CD14-positive monocyte (primary cell): ENCODE results near the gene EDN3. TPM values are rescaled to one million over a fixed set of nuclear protein-coding genes. Genes with fewer than 3 reads are reported as not detected.

Experiments
- DNase-seq, 3 donors: peaks; one replicate each; pipeline ENCODE4 v3.0.0-alpha.2; 2011 to 2022
- H2AFZ ChIP-seq: 2 replicates; pipeline ENCODE4 v1.6.0; 2012; ENCODE audit warnings: mild to moderate bottlenecking, low read depth, low read length, inconsistent platforms; ENCODE audit not compliant: insufficient read depth, poor library complexity, severe bottlenecking
- H3K27ac ChIP-seq, 2 donors: 1 replicate in 1 of 2; 2 replicates in 1 of 2; pipeline ENCODE4 v1.5.1; 2012 to 2013; ENCODE audit warnings: low read length in 2 of 2, control low read depth in 1 of 2, inconsistent platforms in 1 of 2, low read depth in 1 of 2, mild to moderate bottlenecking in 1 of 2
- H3K27me3 ChIP-seq, 2 donors: one replicate each; pipeline versions ENCODE4 v1.6.0 to v1.6.1; 2011 to 2013; ENCODE audit warnings: low read length in 2 of 2; ENCODE audit not compliant: control insufficient read depth in 2 of 2, insufficient read depth in 2 of 2
- H3K36me3 ChIP-seq, 2 donors: replicated peaks in 1 of 2; 1 replicate in 1 of 2; 2 replicates in 1 of 2; pipeline versions ENCODE4 v1.5.1 to v1.6.1; 2012 to 2013; ENCODE audit warnings: low read length in 2 of 2, control low read depth in 1 of 2, inconsistent platforms in 1 of 2, mild to moderate bottlenecking in 1 of 2; ENCODE audit not compliant: insufficient read depth in 2 of 2, control insufficient read depth in 1 of 2
- H3K4me1 ChIP-seq, 2 donors: 1 replicate in 1 of 2; 2 replicates in 1 of 2; pipeline versions ENCODE4 v1.5.1 to v1.6.1; 2012 to 2013; ENCODE audit warnings: low read length in 2 of 2, control low read depth in 1 of 2, inconsistent platforms in 1 of 2, mild to moderate bottlenecking in 1 of 2, moderate library complexity in 1 of 2; ENCODE audit not compliant: insufficient read depth in 2 of 2, control insufficient read depth in 1 of 2
- H3K4me2 ChIP-seq: replicated peaks from 2 replicates; pipeline ENCODE3; 2012; ENCODE audit warnings: low read length, moderate library complexity, mild to moderate bottlenecking; ENCODE audit not compliant: poor library complexity, severe bottlenecking; ENCODE audit errors: extremely low read depth
- H3K4me3 ChIP-seq, 3 experiments: fragments of 200-600 bp in 1 of 3; sonication (generic) in 1 of 3; replicated peaks in 1 of 3; 1 replicate in 2 of 3; 2 replicates in 1 of 3; pipeline ENCODE4 v1.5.1; 2011 to 2013; ENCODE audit warnings: low read length in 3 of 3, mild to moderate bottlenecking in 3 of 3, control low read depth in 2 of 3, low read depth in 2 of 3, inconsistent platforms in 1 of 3, moderate library complexity in 1 of 3
- H3K79me2 ChIP-seq: 2 replicates; pipeline ENCODE4 v1.6.0; 2012; ENCODE audit warnings: mild to moderate bottlenecking, control low read depth, inconsistent platforms, low read length, moderate library complexity; ENCODE audit not compliant: insufficient read depth
- H3K9ac ChIP-seq: 2 replicates; pipeline ENCODE4 v1.6.0; 2017; ENCODE audit warnings: low read length, mild to moderate bottlenecking; ENCODE audit not compliant: insufficient read depth, poor library complexity, severe bottlenecking
- H3K9me3 ChIP-seq, 2 donors: replicated peaks in 1 of 2; 1 replicate in 1 of 2; 2 replicates in 1 of 2; pipeline versions ENCODE4 v1.5.1 to v1.6.1; 2012 to 2013; ENCODE audit warnings: low read length in 2 of 2, control low read depth in 1 of 2; ENCODE audit not compliant: control insufficient read depth in 1 of 2, insufficient read depth in 1 of 2
- H4K20me1 ChIP-seq: 2 replicates; pipeline ENCODE4 v1.6.0; 2012; ENCODE audit warnings: mild to moderate bottlenecking, low read length, control low read depth, moderate library complexity; ENCODE audit not compliant: insufficient read depth
- H3K27ac Mint-ChIP-seq, 7 donors: one replicate each; pipeline ENCODE4 v1.8.0; 2020; ENCODE audit warnings: mild to moderate bottlenecking in 7 of 7, mixed read lengths in 7 of 7, moderate library complexity in 6 of 7, inconsistent platforms in 2 of 7
- H3K27me3 Mint-ChIP-seq, 3 donors: one replicate each; pipeline ENCODE4 v1.8.0; 2021 to 2022; ENCODE audit warnings: low read depth in 3 of 3, mild to moderate bottlenecking in 3 of 3, mixed read lengths in 3 of 3, moderate library complexity in 3 of 3, inconsistent platforms in 1 of 3
- H3K36me3 Mint-ChIP-seq, 2 donors: one replicate each; pipeline ENCODE4 v1.8.0; 2020; ENCODE audit warnings: mixed read lengths in 2 of 2, inconsistent platforms in 1 of 2, mild to moderate bottlenecking in 1 of 2
- H3K4me1 Mint-ChIP-seq: one replicate; pipeline ENCODE4 v1.8.0; 2020; ENCODE audit warnings: mild to moderate bottlenecking, mixed read lengths
- H3K4me3 Mint-ChIP-seq, 2 donors: one replicate each; pipeline ENCODE4 v1.8.0; 2020; ENCODE audit warnings: mild to moderate bottlenecking in 2 of 2, mixed read lengths in 2 of 2, moderate library complexity in 1 of 2
- H3K9me3 Mint-ChIP-seq, 7 donors: one replicate each; pipeline ENCODE4 v1.8.0; 2020 to 2022; ENCODE audit warnings: mixed read lengths in 7 of 7, mild to moderate bottlenecking in 6 of 7, moderate library complexity in 6 of 7, inconsistent platforms in 2 of 7
- WGBS: methylation state at CpG from one replicate; pipeline ENCODE4 v1.1.5; 2013; ENCODE audit warnings: missing lambda C conversion rate; ENCODE audit not compliant: insufficient coverage; 5-methylcytosine and 5-hydroxymethylcytosine counted together
- intact Hi-C, 2 donors: fragments of 100-400 bp; cut with micrococcal nuclease; formaldehyde crosslinking; loops; one replicate each; pipeline versions ENCODE4 v1.15.0 to v1.15.1; 2023
- polyA plus RNA-seq, 3 donors: library from polyadenylated mRNA; depleted of rRNA in 1 of 3; unstranded in 2 of 3; stranded (reverse) in 1 of 3; fragments of 300-500 nt in 2 of 3; fragments of >200 nt in 1 of 3; fragmentation: Illumina TruSeq in 2 of 3; gene quantifications; 1 replicate in 2 of 3; 2 replicates in 1 of 3; pipeline ENCODE4 v1.2.3, GENCODE V29; 2012 to 2021
- TF ChIP-seq, protein P1 (sequence below): fragments of 200-600 bp; IDR thresholded peaks from one replicate; pipeline ENCODE4 v1.8.0; 2022; ENCODE audit warnings: antibody characterized with exemption, mild to moderate bottlenecking

EDN3 gene
- polyA plus RNA-seq, 3 donors: not detected

- no peaks in the 10 kb centered on the region for H3K36me3 Mint-ChIP-seq
- no peak overlapping the region for H3K4me3 ChIP-seq
- no peak overlapping the region for H3K27ac Mint-ChIP-seq
- 97% methylated on average over 8 of the region's 13 CpGs for WGBS
- peaks cover 0 to 7% (median 0%) of the 10 kb centered on the region in 7 donors for H3K9me3 Mint-ChIP-seq
- no peak for DNase-seq
- no peaks in the 10 kb centered on the region for H3K9me3 ChIP-seq
- no peaks in the 10 kb centered on the region for H3K79me2 ChIP-seq
- H4K20me1 ChIP-seq: no peaks in the 10 kb centered on the region
- no peaks in the 10 kb centered on the region for H3K4me1 ChIP-seq
- no peaks in the 10 kb centered on the region for H3K27me3 ChIP-seq
- no peak overlapping the region for H3K27ac ChIP-seq
- H3K4me1 Mint-ChIP-seq: no peaks in the 10 kb centered on the region
- no peak overlapping the region for H3K4me2 ChIP-seq
- peaks cover 2 to 4% (median 2%) of the 10 kb centered on the region in 3 donors for H3K27me3 Mint-ChIP-seq
- intact Hi-C loops: no loop called here
- TF ChIP-seq, protein P1, sequence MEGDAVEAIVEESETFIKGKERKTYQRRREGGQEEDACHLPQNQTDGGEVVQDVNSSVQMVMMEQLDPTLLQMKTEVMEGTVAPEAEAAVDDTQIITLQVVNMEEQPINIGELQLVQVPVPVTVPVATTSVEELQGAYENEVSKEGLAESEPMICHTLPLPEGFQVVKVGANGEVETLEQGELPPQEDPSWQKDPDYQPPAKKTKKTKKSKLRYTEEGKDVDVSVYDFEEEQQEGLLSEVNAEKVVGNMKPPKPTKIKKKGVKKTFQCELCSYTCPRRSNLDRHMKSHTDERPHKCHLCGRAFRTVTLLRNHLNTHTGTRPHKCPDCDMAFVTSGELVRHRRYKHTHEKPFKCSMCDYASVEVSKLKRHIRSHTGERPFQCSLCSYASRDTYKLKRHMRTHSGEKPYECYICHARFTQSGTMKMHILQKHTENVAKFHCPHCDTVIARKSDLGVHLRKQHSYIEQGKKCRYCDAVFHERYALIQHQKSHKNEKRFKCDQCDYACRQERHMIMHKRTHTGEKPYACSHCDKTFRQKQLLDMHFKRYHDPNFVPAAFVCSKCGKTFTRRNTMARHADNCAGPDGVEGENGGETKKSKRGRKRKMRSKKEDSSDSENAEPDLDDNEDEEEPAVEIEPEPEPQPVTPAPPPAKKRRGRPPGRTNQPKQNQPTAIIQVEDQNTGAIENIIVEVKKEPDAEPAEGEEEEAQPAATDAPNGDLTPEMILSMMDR: no peak
- H3K4me3 Mint-ChIP-seq: no peak overlapping the region
- H2AFZ ChIP-seq: no peak overlapping the region
- no peak overlapping the region for H3K9ac ChIP-seq
- H3K36me3 ChIP-seq: no peaks in the 10 kb centered on the region
Observed at GRCh38 chr20:59316911-59317731, 16.7 kb downstream of the EDN3 start.

- DNase-seq: no peak
- Histone ChIP-seq H4K20me1 (no peaks in the 10 kb centered on the region), H3K27ac (no peak overlapping the region), H3K9me3 (no peaks in the 10 kb centered on the region), H3K27me3 (no peaks in the 10 kb centered on the region), H3K36me3 (no peaks in the 10 kb centered on the region), H3K4me1 (no peaks in the 10 kb centered on the region), H3K9ac (no peak overlapping the region), H3K4me2 (no peak overlapping the region), H2AFZ (no peak overlapping the region), H3K4me3 (no peak overlapping the region), H3K79me2 (no peaks in the 10 kb centered on the region)
- TF ChIP-seq, protein P1: no peak
- Mint-ChIP-seq H3K36me3 (no peaks in the 10 kb centered on the region), H3K4me3 (no peak overlapping the region), H3K27me3 (peaks cover 2 to 7% (median 3%) of the 10 kb centered on the region in 3 donors), H3K9me3 (peaks cover 0 to 7% (median 0%) of the 10 kb centered on the region in 7 donors), H3K4me1 (no peaks in the 10 kb centered on the region), H3K27ac (peak overlapping the region in 1 of 7 donors; percentile 41)
- 93% methylated on average over 7 of the region's 20 CpGs for WGBS
- intact Hi-C loops: no loop called here
Observed at GRCh38 chr20:59318201-59318790, 17.9 kb downstream of the EDN3 start.
